Epithelial cell of proximal tubule (primary cell): ENCODE measurements around the gene ADTRP. TPM values are rescaled to one million over a fixed set of nuclear protein-coding genes. Genes with fewer than 3 reads are reported as not detected.
A peak's percentile ranks its signal among the peaks of the same experiment; 100 is the strongest.
"Not testable (repeated sequence)": the region's sequence is repeated elsewhere in the genome, so short reads cannot be mapped to it uniquely, and the experiment has no call there.

ENCODE experiments used
- DNase-seq: peaks from one replicate; pipeline ENCODE4 v3.0.0-alpha.2; 2011; ENCODE audit warnings: low read depth
- H3K4me3 ChIP-seq: 2 replicates; pipeline ENCODE4 v1.5.1; 2011; ENCODE audit warnings: low read depth, mild to moderate bottlenecking, low read length
- CTCF ChIP-seq: conservative IDR thresholded peaks from 2 replicates; pipeline ENCODE4 v1.5.1; 2012; ENCODE audit warnings: low read depth, mild to moderate bottlenecking, low read length
- total RNA-seq: library from RNA; depleted of rRNA; stranded (reverse); fragments of >200 nt; gene quantifications from 2 replicates; pipeline ENCODE4 v1.2.3, GENCODE V29; 2015

The ADTRP gene
- total RNA-seq, 1 donor from 2014 or later = 0.12 TPM

GRCh38 chr6:11685481-11686093 lies 93.0 kb downstream of the ADTRP start:
- no peak overlapping the region for H3K4me3 ChIP-seq
- TF ChIP-seq CTCF = no peak
- peak; percentile 88 for DNase-seq

- no peak for DNase-seq
- no peak overlapping the region for H3K4me3 ChIP-seq
- TF ChIP-seq CTCF = no peak
Observed at GRCh38 chr6:11684901-11685480, 93.6 kb downstream of the ADTRP start.

- no peak overlapping the region for H3K4me3 ChIP-seq
- DNase-seq = no peak
- TF ChIP-seq CTCF = no peak
Observed at GRCh38 chr6:11683871-11684270, 94.7 kb downstream of the ADTRP start.

- no peak for TF ChIP-seq CTCF
- no peak for DNase-seq
- no peak overlapping the region for H3K4me3 ChIP-seq
Observed at GRCh38 chr6:11682561-11682975, 96.0 kb downstream of the ADTRP start.

GRCh38 chr6:11681770-11682169 lies 96.8 kb downstream of the ADTRP start:
- peak; percentile 31 for TF ChIP-seq CTCF
- no peak overlapping the region for H3K4me3 ChIP-seq

GRCh38 chr6:11681357-11681756 lies 97.2 kb downstream of the ADTRP start:
- DNase-seq = no peak
- TF ChIP-seq CTCF = no peak

More at GRCh38 chr6:11681770-11682169, 96.8 kb downstream of the ADTRP start:
- DNase-seq = no peak

GRCh38 chr6:11680479-11680878 lies 98.1 kb downstream of the ADTRP start:
- not testable (repeated sequence) for H3K4me3 ChIP-seq, DNase-seq

More at GRCh38 chr6:11681357-11681756, 97.2 kb downstream of the ADTRP start:
- H3K4me3 ChIP-seq = no peak overlapping the region
